ENCODE measurements around the gene MYOG.

The MYOG gene

DNA sequence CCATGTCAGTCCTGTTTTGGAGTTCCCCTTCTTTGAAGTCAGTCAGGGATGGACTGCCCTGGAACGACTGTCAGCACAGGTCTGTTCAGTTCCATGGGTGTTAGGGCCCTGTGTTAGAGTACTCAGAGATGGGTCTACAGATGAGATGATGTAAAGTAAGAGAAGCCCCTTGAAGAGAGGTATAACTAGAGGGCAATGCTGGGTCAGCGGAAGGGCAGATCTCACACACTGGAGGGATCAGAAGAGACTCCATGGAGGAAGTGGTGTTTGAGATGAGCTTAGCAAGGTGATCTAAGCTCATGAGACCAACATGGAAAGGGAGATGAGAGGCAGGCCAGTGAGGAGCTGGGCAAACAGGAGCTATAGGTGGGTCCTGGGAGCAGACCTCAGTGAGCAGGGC, 51.9 kb downstream of the MYOG start:
- H3K4me1 ChIP-seq (ENCODE audit: control insufficient read depth in 1 of 2, insufficient read depth in 2 of 2, low read length in 2 of 2), result peaks cover 0 to 23% of the 10 kb centered on the region in 2 donors
- H3K4me3 ChIP-seq (ENCODE audit: low read depth in 1 of 2, low read length in 2 of 2), result no peak overlapping the region
- no peak overlapping the region for H3K27ac ChIP-seq (ENCODE audit: low read length)
- no peaks in the 10 kb centered on the region for H3K36me3 ChIP-seq (ENCODE audit: control insufficient read depth in 1 of 2, insufficient read depth in 2 of 2, low read length in 2 of 2)
- H3K9me3 ChIP-seq (ENCODE audit: control insufficient read depth in 1 of 2, low read length in 2 of 2), result no peaks in the 10 kb centered on the region
- H3K27me3 ChIP-seq (ENCODE audit: low read depth, low read length), result peaks cover 4% of the 10 kb centered on the region

DNA sequence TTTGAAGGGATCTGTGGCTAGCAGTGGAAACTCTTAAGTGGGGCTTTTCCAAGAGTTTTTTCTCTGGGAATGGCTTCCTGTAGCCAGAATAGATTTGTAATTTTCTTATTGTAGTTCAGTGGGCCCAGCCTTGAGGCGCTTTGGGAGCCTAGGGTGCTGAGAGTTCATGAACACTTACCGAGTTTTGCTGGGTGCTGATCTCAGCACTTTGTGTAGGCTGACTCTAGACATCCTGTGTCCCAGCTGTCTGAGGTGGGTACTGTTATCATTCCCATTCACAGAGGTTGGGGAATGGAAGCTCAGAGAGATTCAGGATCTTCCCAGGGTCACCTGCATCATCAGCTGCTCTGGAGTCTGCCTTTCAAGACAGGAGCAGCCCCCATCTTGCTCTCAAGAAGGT, 52.5 kb downstream of the MYOG start:
- Histone ChIP-seq H3K4me3 (ENCODE audit: low read depth in 1 of 2, low read length in 2 of 2) (no peak overlapping the region), H3K9me3 (ENCODE audit: control insufficient read depth in 1 of 2, low read length in 2 of 2) (no peaks in the 10 kb centered on the region), H3K36me3 (ENCODE audit: control insufficient read depth in 1 of 2, insufficient read depth in 2 of 2, low read length in 2 of 2) (no peaks in the 10 kb centered on the region), H3K27me3 (ENCODE audit: low read depth, low read length) (peaks cover 4% of the 10 kb centered on the region), H3K4me1 (ENCODE audit: control insufficient read depth in 1 of 2, insufficient read depth in 2 of 2, low read length in 2 of 2) (peaks cover 0 to 20% of the 10 kb centered on the region in 2 donors), H3K27ac (ENCODE audit: low read length) (no peak overlapping the region)

Measured in muscle layer of duodenum (tissue), 2 donors.